WTC11 (cell line): Measurements from ENCODE around the gene SOCS7. TPM values are rescaled to one million over a fixed set of nuclear protein-coding genes. Genes with fewer than 3 reads are reported as not detected.

Experiments used
- ATAC-seq: fragments of 200-7000 bp; cut with Tn5 transposase; 2 replicates; pipeline ENCODE4 v1.10.0; 2021; ENCODE audit warnings: mild to moderate bottlenecking, moderate library complexity
- CTCF ChIA-PET: fragments of 300-600 bp; sonication (Branson Sonifier 250); formaldehyde crosslinking; loops from one replicate; lab custom pipeline; 2021; ENCODE audit warnings: antibody characterized with exemption; lab: Charles Lee
- POLR2A ChIA-PET: fragments of 350-600 bp; sonication (Branson Sonifier 250); formaldehyde crosslinking; loops from one replicate; lab custom pipeline; 2021; ENCODE audit warnings: antibody characterized with exemption; lab: Charles Lee
- DNase-seq: peaks from one replicate; pipeline ENCODE4 v3.0.0; 2021; ENCODE audit warnings: low spot score
- H3K27ac Mint-ChIP-seq: 2 replicates; pipeline ENCODE4 v1.8.0; 2021; ENCODE audit warnings: mixed read lengths
- H3K27me3 Mint-ChIP-seq: 2 replicates; pipeline ENCODE4 v1.8.0; 2021; ENCODE audit warnings: low read depth, mild to moderate bottlenecking, moderate library complexity, mixed read lengths
- H3K36me3 Mint-ChIP-seq: 2 replicates; pipeline ENCODE4 v1.8.0; 2021; ENCODE audit warnings: mixed read lengths
- H3K4me1 Mint-ChIP-seq: 2 replicates; pipeline ENCODE4 v1.8.0; 2022; ENCODE audit warnings: mixed read lengths
- H3K4me3 Mint-ChIP-seq: 2 replicates; pipeline ENCODE4 v1.8.0; 2021; ENCODE audit warnings: mild to moderate bottlenecking, moderate library complexity, mixed read lengths
- H3K9me3 Mint-ChIP-seq: 2 replicates; pipeline ENCODE4 v1.8.0; 2021; ENCODE audit warnings: mixed read lengths
- ATF3 ChIP-seq: sonication (generic); formaldehyde crosslinking; conservative IDR thresholded peaks from 2 replicates; pipeline ENCODE4 v1.8.1; 2022; ENCODE audit warnings: mild to moderate bottlenecking, missing genetic modification reagents
- ATF6 ChIP-seq: sonication (generic); formaldehyde crosslinking; IDR thresholded peaks from 2 replicates; pipeline ENCODE4 v1.8.1; 2023; ENCODE audit warnings: mild to moderate bottlenecking, missing genetic modification reagents
- CBFB ChIP-seq: sonication (generic); formaldehyde crosslinking; IDR thresholded peaks from 2 replicates; pipeline ENCODE4 v1.8.1; 2022; ENCODE audit warnings: mild to moderate bottlenecking, low read depth, missing genetic modification reagents
- CREM ChIP-seq: sonication (generic); formaldehyde crosslinking; IDR thresholded peaks from 2 replicates; pipeline ENCODE4 v1.8.1; 2022; ENCODE audit warnings: mild to moderate bottlenecking, missing genetic modification reagents, moderate library complexity
- E2F1 ChIP-seq: sonication (generic); formaldehyde crosslinking; IDR thresholded peaks from 2 replicates; pipeline ENCODE4 v1.8.0; 2022; ENCODE audit warnings: mild to moderate bottlenecking, missing genetic modification reagents
- GABPB1 ChIP-seq: sonication (generic); formaldehyde crosslinking; IDR thresholded peaks from 2 replicates; pipeline ENCODE4 v1.8.1; 2023; ENCODE audit warnings: mild to moderate bottlenecking, missing genetic modification reagents
- HMGXB4 ChIP-seq: sonication (generic); formaldehyde crosslinking; IDR thresholded peaks from 2 replicates; pipeline ENCODE4 v1.8.1; 2023; ENCODE audit warnings: mild to moderate bottlenecking, moderate library complexity, missing genetic modification reagents
- KAT7 ChIP-seq: sonication (generic); formaldehyde crosslinking; IDR thresholded peaks from 2 replicates; pipeline ENCODE4 v1.8.1; 2023; ENCODE audit warnings: missing genetic modification reagents, mild to moderate bottlenecking, borderline replicate concordance
- MAX ChIP-seq: sonication (generic); formaldehyde crosslinking; IDR thresholded peaks from 2 replicates; pipeline ENCODE4 v1.8.0; 2022; ENCODE audit warnings: mild to moderate bottlenecking, missing genetic modification reagents
- MXD4 ChIP-seq: fragments of 250-450 bp; sonication (Bioruptor Pico); IDR thresholded peaks from 2 replicates; pipeline ENCODE4 v1.8.0; 2021; ENCODE audit warnings: mild to moderate bottlenecking, moderate library complexity, borderline replicate concordance
- NR3C1 ChIP-seq: sonication (generic); formaldehyde crosslinking; conservative IDR thresholded peaks from 2 replicates; pipeline ENCODE4 v1.8.1; 2023; ENCODE audit warnings: low read depth, mild to moderate bottlenecking, missing genetic modification reagents
- SOX15 ChIP-seq: fragments of 250-450 bp; sonication (Bioruptor Pico); IDR thresholded peaks from 2 replicates; pipeline ENCODE4 v1.9.0; 2021; ENCODE audit warnings: mild to moderate bottlenecking
- SP1 ChIP-seq: sonication (generic); formaldehyde crosslinking; conservative IDR thresholded peaks from 2 replicates; pipeline ENCODE4 v1.8.1; 2022; ENCODE audit warnings: missing genetic modification reagents
- TEAD4 ChIP-seq: sonication (generic); formaldehyde crosslinking; IDR thresholded peaks from 2 replicates; pipeline ENCODE4 v1.8.0; 2022; ENCODE audit warnings: mild to moderate bottlenecking, missing genetic modification reagents
- USF1 ChIP-seq: sonication (generic); formaldehyde crosslinking; IDR thresholded peaks from 2 replicates; pipeline ENCODE4 v1.8.0; 2022; ENCODE audit warnings: mild to moderate bottlenecking, missing genetic modification reagents
- ZNF232 ChIP-seq: sonication (generic); formaldehyde crosslinking; IDR thresholded peaks from 2 replicates; pipeline ENCODE4 v1.8.0; 2022; ENCODE audit warnings: mild to moderate bottlenecking, missing genetic modification reagents
- ZNF317 ChIP-seq: sonication (generic); formaldehyde crosslinking; IDR thresholded peaks from 2 replicates; pipeline ENCODE4 v1.8.1; 2023; ENCODE audit warnings: low read depth, mild to moderate bottlenecking, moderate library complexity, missing genetic modification reagents, borderline replicate concordance
- ZNF425 ChIP-seq: fragments of 250-450 bp; sonication (Bioruptor Pico); conservative IDR thresholded peaks from 2 replicates; pipeline ENCODE4 v1.9.0; 2021; ENCODE audit warnings: mild to moderate bottlenecking
- ZSCAN18 ChIP-seq: fragments of 250-450 bp; sonication (Bioruptor Pico); IDR thresholded peaks from 2 replicates; pipeline ENCODE4 v2.1.2; 2022; ENCODE audit warnings: mild to moderate bottlenecking, moderate library complexity
- total RNA-seq: library from RNA; stranded (reverse); gene quantifications from 3 replicates; pipeline ENCODE4 v1.2.3, GENCODE V29; 2021

SOCS7 gene
- total RNA-seq, 1 experiment from 2014 or later: 33.6 TPM

GRCh38 chr17:38430316-38430715 lies 78.7 kb downstream of the SOCS7 start:
- no peak for DNase-seq
- TF ChIP-seq MXD4 (CRISPR knock-in tag): no peak
- TF ChIP-seq SP1: no peak
- no peak for TF ChIP-seq MAX (CRISPR knock-in tag)
- no peak for TF ChIP-seq NR3C1 (CRISPR knock-in tag)
- no peak for TF ChIP-seq CREM
- TF ChIP-seq ATF3 (CRISPR knock-in tag): no peak
- no peak for TF ChIP-seq ATF6 (CRISPR knock-in tag)
- TF ChIP-seq, all 79 proteins: peak for 0
- H3K27ac Mint-ChIP-seq: peak overlapping the region; percentile 34; the same call in 1 of the 2 replicates
- POLR2A ChIA-PET: interaction anchor here (2.1 kb wide), 1 partner anchor 21 kb away, joined by 5 read pairs; no protein-coding TSS in a partner anchor
- peaks cover 54% of the 10 kb centered on the region for H3K4me1 Mint-ChIP-seq
- H3K4me3 Mint-ChIP-seq: no peak overlapping the region
- no peaks in the 10 kb centered on the region for H3K9me3 Mint-ChIP-seq
- no peak for ATAC-seq
- H3K27me3 Mint-ChIP-seq: peaks cover 11% of the 10 kb centered on the region
- no peaks in the 10 kb centered on the region for H3K36me3 Mint-ChIP-seq
- CTCF ChIA-PET: interaction anchor here (1.2 to 2.9 kb wide), 2 partner anchors 25 to 81 kb away, joined by 3 to 14 read pairs; no protein-coding TSS in a partner anchor

- DNase-seq: no peak
- ATAC-seq: no peak
- POLR2A ChIA-PET: interaction anchor here (2.1 kb wide), 1 partner anchor 21 kb away, joined by 5 read pairs; no protein-coding TSS in a partner anchor
- Mint-ChIP-seq H3K4me1 (peaks cover 54% of the 10 kb centered on the region), H3K27me3 (peaks cover 11% of the 10 kb centered on the region), H3K4me3 (no peak overlapping the region), H3K36me3 (no peaks in the 10 kb centered on the region), H3K9me3 (no peaks in the 10 kb centered on the region), H3K27ac (no peak overlapping the region)
- TF ChIP-seq ATF3 (CRISPR knock-in tag) (no peak), ZSCAN18 (CRISPR knock-in tag) (no peak), GABPB1 (CRISPR knock-in tag) (no peak), HMGXB4 (CRISPR knock-in tag) (no peak), ZNF232 (CRISPR knock-in tag) (no peak), CBFB (no peak)
- CTCF ChIA-PET: interaction anchor here (1.2 to 2.9 kb wide), 3 partner anchors 13 to 81 kb away, joined by 3 to 14 read pairs (median 5); no protein-coding TSS in a partner anchor
Measured at GRCh38 chr17:38430822-38431221, 79.2 kb downstream of the SOCS7 start.

- ATAC-seq: no peak
- peaks cover 11% of the 10 kb centered on the region for H3K27me3 Mint-ChIP-seq
- POLR2A ChIA-PET: interaction anchor here (1.1 to 2.1 kb wide), 2 partner anchors 11 to 20 kb away, joined by 3 to 5 read pairs; no protein-coding TSS in a partner anchor
- H3K27ac Mint-ChIP-seq: no peak overlapping the region
- no peak overlapping the region for H3K4me3 Mint-ChIP-seq
- CTCF ChIA-PET: interaction anchor here (1.2 to 2.9 kb wide), 6 partner anchors 8 to 128 kb away, joined by 3 to 14 read pairs (median 4); no protein-coding TSS in a partner anchor
- DNase-seq: no peak
- peaks cover 56% of the 10 kb centered on the region for H3K4me1 Mint-ChIP-seq
- no peaks in the 10 kb centered on the region for H3K36me3 Mint-ChIP-seq
- no peaks in the 10 kb centered on the region for H3K9me3 Mint-ChIP-seq
- no peak for TF ChIP-seq E2F1 (CRISPR knock-in tag)
- no peak for TF ChIP-seq SOX15 (CRISPR knock-in tag)
- TF ChIP-seq ZNF317: no peak
- TF ChIP-seq MAX (CRISPR knock-in tag): no peak
- TF ChIP-seq KAT7: no peak
- TF ChIP-seq USF1 (CRISPR knock-in tag): no peak
- TF ChIP-seq TEAD4 (CRISPR knock-in tag): no peak
- no peak for TF ChIP-seq ZNF425 (CRISPR knock-in tag)
Measured at GRCh38 chr17:38431346-38432145, 79.9 kb downstream of the SOCS7 start.
